Osteoblast (primary cell): ENCODE data around the gene ADK. TPM values are rescaled to one million over a fixed set of nuclear protein-coding genes. Genes with fewer than 3 reads are reported as not detected.

Experiments
- DNase-seq: peaks from one replicate; pipeline ENCODE4 v3.0.0; 2011; ENCODE audit warnings: low spot score, mixed read lengths; ENCODE audit not compliant: insufficient read length; ENCODE audit errors: missing footprints
- H2AFZ ChIP-seq: 2 replicates; pipeline ENCODE4 v1.6.0; 2011; ENCODE audit warnings: mild to moderate bottlenecking, low read length
- H3K27ac ChIP-seq: 2 replicates; pipeline ENCODE4 v1.5.1; 2011; ENCODE audit warnings: mild to moderate bottlenecking, low read depth, low read length, moderate library complexity
- H3K27me3 ChIP-seq: 2 replicates; pipeline ENCODE4 v1.6.0; 2012; ENCODE audit warnings: mild to moderate bottlenecking, control low read depth, inconsistent platforms, low read length, moderate library complexity; ENCODE audit not compliant: insufficient read depth
- H3K36me3 ChIP-seq: 2 replicates; pipeline ENCODE4 v1.5.1; 2011; ENCODE audit warnings: mild to moderate bottlenecking, low read length, control low read depth, moderate library complexity; ENCODE audit not compliant: insufficient read depth
- H3K4me1 ChIP-seq: 2 replicates; pipeline ENCODE4 v1.5.1; 2011; ENCODE audit warnings: mild to moderate bottlenecking, low read length, control low read depth, moderate library complexity; ENCODE audit not compliant: insufficient read depth
- H3K4me2 ChIP-seq: 2 replicates; pipeline ENCODE4 v1.6.0; 2011; ENCODE audit warnings: mild to moderate bottlenecking, low read length; ENCODE audit not compliant: insufficient read depth
- H3K4me3 ChIP-seq: fragments of 200-600 bp; sonication (generic); 3 replicates; pipeline ENCODE4 v1.5.1; 2012; ENCODE audit warnings: mild to moderate bottlenecking, low read length, inconsistent platforms; ENCODE audit not compliant: insufficient read depth
- H3K79me2 ChIP-seq: 2 replicates; pipeline ENCODE4 v1.6.0; 2012; ENCODE audit warnings: mild to moderate bottlenecking, low read length, control low read depth, inconsistent platforms; ENCODE audit not compliant: insufficient read depth
- H3K9me3 ChIP-seq: 2 replicates; pipeline ENCODE4 v1.5.1; 2011; ENCODE audit warnings: low read depth, low read length, control low read depth
- H4K20me1 ChIP-seq: 2 replicates; pipeline ENCODE4 v1.6.0; 2012; ENCODE audit warnings: mild to moderate bottlenecking, low read length, control low read depth; ENCODE audit not compliant: insufficient read depth
- CTCF ChIP-seq: IDR thresholded peaks from 2 replicates; pipeline ENCODE4 v1.5.1; 2011; ENCODE audit warnings: mild to moderate bottlenecking, low read depth, low read length, moderate library complexity; ENCODE audit errors: extremely low read depth
- total RNA-seq: library from RNA; depleted of rRNA; stranded (reverse); fragments of >200 nt; gene quantifications from 2 replicates; pipeline ENCODE4 v1.2.3, GENCODE V29; 2012

ADK gene
- total RNA-seq, 1 donor, result 34.0 TPM

GRCh38 chr10:74300666-74301065 is 149.6 kb downstream of the ADK start:
- Histone ChIP-seq H3K27ac (no peak overlapping the region), H3K79me2 (peaks cover 20% of the 10 kb centered on the region), H3K4me3 (no peak overlapping the region), H2AFZ (no peak overlapping the region), H3K4me1 (no peaks in the 10 kb centered on the region), H3K36me3 (no peaks in the 10 kb centered on the region), H4K20me1 (no peaks in the 10 kb centered on the region), H3K4me2 (no peak overlapping the region), H3K27me3 (no peaks in the 10 kb centered on the region), H3K9me3 (no peaks in the 10 kb centered on the region)
- no peak for DNase-seq
- no peak for TF ChIP-seq CTCF

GRCh38 chr10:74305730-74306129 is 154.7 kb downstream of the ADK start:
- Histone ChIP-seq H3K36me3 (no peaks in the 10 kb centered on the region), H3K27me3 (no peaks in the 10 kb centered on the region), H4K20me1 (no peaks in the 10 kb centered on the region), H3K27ac (no peak overlapping the region), H3K4me3 (no peak overlapping the region), H3K4me1 (no peaks in the 10 kb centered on the region), H2AFZ (no peak overlapping the region), H3K4me2 (no peak overlapping the region), H3K9me3 (no peaks in the 10 kb centered on the region), H3K79me2 (peaks cover 33% of the 10 kb centered on the region)
- no peak for TF ChIP-seq CTCF
- no peak for DNase-seq

GRCh38 chr10:74306227-74306982 is 155.4 kb downstream of the ADK start:
- no peak for DNase-seq

More at GRCh38 chr10:74306227-74306982, 155.4 kb downstream of the ADK start:
- Histone ChIP-seq H3K27me3 (no peaks in the 10 kb centered on the region), H3K4me1 (no peaks in the 10 kb centered on the region), H3K36me3 (no peaks in the 10 kb centered on the region), H3K9me3 (no peaks in the 10 kb centered on the region), H3K4me2 (no peak overlapping the region), H3K27ac (no peak overlapping the region), H3K4me3 (no peak overlapping the region), H2AFZ (no peak overlapping the region), H4K20me1 (no peaks in the 10 kb centered on the region), H3K79me2 (peaks cover 33% of the 10 kb centered on the region)
- TF ChIP-seq CTCF, result no peak
